HL-60/S4 treated with phorbol 12-myristate 13-acetate at 8.2 ng/mL for 4 days and 3 days (cell line): Measurements from ENCODE around the gene C19orf12.
"Not testable (repeated sequence)": the region's sequence is repeated elsewhere in the genome, so short reads cannot be mapped to it uniquely, and the experiment has no call there.

ENCODE experiments used
- in situ Hi-C: fragments of 300-500 bp; cut with MboI; formaldehyde crosslinking; loops from 2 replicates; pipeline ENCODE4 v1.15.0; 2022; ENCODE audit warnings: low sequenced_read_pairs

The C19orf12 gene

DNA sequence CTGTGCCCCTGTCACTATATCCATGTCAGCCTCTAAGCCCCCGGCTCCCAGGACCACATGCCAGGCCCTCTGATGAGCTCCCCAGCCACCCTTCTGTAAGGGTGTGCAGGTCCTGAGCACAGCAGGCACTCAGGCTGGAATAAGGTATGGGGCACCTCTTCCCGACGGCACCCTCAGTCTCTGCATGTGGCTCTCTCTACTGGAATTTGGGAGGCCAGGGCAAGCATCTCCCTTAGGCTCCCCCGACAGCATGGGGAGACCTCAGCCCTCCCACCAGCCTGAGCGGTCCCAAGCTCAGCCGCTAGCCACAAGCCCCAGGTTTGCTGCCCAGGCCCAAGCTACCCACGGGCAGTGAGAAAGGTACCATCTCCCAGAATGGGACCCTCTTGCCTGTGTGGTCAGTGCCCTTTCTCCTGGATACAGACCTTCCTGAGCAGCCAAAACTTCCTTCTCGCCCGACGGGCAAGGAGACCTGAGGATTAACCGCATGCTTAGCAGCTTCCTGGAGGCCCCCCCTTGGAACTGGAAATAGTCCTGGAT, 22.5 kb upstream of the C19orf12 start:
- in situ Hi-C loops: no loop called here

DNA sequence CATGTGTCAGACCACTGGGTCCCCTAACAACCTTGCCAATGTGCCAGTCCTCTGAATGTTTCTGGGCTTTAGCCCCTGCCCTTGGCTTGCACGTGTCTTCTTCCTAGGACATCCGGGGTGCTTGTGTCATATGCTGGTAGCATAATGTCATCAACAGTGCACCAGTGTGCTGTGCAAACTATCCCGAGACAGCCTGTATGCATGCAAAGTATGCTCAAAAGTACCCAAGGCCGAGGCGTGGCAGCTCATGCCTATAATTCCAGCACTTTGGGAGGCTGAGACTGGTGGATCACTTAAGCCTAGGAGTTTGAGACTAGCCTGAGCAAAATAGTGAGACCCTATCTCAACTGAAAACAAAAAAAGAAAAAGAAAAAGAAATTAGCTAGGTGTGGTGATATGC, 20.8 kb upstream of the C19orf12 start:
- in situ Hi-C loops: no loop called here

DNA sequence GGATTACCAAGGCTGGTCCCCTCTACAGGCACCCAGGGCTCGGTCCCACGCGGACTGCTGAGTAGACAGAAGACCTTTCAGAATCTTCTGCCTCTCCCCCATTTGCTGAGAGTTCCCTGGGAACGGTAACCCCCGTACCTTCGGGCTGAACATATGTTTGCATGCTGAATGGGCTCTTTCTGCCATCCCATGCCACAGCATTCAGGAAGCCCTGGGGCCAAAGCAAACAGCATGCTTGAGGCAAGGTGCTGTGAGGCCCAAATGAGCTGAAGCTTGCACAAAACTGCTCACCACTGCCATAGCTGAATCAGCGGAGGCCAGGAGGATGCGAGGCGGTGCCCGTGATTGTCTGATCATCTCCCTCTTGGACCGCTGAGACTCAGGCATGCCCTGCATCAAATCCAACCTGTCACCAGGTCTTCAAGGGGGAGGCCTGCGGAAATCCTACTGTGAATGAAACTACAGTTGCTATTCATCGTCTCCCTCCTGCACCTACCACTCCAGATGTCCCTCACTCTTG, 16.3 kb upstream of the C19orf12 start:
- in situ Hi-C loops: no loop called here

DNA sequence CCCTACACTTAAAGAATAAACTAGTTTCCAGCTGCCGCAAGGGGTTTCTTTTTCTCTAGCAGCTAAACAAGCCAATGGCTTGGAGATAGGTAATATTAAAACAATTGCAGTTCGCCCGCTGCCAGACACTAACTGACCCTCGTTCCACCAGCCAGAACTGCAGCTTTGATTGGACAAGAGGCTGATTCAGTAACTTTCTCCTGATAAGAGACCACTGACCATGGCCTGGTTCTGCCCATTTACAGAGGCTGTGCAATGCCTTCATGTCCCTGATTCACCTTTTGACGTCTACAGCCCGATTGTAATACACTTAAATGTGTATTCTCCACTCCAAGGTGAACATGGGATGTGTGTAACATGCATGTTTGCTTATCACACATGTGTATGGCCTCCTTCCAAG, 12.8 kb upstream of the C19orf12 start:
- in situ Hi-C loops: no loop called here

DNA sequence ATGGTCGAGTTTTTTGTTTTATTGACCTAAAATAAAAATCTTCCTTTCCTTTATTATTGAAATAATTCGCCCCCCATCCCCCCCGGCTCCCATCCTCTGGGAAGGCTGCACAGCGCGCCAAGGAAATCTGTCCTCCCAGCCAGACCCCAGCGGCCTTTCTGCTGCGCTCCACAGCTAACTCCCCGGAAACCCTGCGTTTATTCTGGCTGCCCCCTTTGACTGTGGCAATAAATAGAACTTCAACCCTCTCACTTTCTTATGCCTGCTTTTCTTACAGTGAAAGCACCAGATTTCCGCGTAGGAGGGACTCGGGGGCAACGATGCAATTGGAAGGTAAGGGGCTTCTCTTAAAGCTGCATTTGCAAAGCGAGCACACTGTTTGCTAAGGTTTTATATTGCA, 9.7 kb upstream of the C19orf12 start:
- in situ Hi-C loops: no loop called here

DNA sequence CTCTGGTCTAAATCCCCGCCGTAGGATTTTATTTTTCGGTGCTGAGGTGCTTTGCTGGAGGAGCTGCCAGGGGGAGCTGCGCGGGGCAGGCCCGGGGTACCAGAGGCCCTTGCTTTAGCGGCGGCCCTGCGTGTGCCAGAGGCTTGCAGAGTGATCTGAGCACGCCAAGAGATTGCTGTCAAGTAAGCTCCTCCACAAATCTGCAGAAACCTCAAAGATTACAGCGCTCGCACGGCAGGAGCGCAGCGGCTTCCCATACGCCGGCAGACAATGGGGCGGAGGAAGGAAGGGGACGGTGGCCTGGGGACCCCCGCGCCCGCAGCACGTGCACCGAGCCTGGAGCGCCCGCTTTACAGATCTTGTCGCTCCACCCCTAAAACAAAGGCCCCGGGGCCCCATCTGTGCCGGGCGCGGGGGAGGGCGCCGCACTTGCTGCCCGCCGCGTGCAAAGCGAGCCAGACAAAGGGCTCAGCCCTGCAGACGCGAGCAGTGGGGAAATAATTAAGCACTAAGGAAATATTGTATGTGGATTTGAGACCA, 9.1 kb upstream of the C19orf12 start:
- in situ Hi-C loops: no loop called here

DNA sequence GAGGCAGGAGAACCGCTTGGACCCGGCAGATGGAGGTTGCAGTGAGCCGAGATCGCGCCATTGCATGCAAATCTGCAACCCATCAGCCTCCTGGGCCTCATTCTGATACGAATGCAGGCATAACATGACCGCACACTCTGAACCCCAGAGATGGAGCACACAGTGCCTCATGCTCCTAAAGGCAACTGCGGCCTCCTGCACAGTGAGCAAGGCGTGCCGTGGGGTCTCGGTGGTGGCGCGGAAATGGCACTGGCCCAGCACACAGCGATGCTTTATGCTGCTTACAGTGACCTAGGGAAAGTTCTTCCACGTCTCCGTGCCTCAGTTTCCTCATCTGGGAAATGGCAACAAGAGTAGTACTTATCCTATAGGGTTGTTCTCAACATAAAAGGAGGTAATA, 2.0 kb upstream of the C19orf12 start:
- in situ Hi-C loops: no loop called here

DNA sequence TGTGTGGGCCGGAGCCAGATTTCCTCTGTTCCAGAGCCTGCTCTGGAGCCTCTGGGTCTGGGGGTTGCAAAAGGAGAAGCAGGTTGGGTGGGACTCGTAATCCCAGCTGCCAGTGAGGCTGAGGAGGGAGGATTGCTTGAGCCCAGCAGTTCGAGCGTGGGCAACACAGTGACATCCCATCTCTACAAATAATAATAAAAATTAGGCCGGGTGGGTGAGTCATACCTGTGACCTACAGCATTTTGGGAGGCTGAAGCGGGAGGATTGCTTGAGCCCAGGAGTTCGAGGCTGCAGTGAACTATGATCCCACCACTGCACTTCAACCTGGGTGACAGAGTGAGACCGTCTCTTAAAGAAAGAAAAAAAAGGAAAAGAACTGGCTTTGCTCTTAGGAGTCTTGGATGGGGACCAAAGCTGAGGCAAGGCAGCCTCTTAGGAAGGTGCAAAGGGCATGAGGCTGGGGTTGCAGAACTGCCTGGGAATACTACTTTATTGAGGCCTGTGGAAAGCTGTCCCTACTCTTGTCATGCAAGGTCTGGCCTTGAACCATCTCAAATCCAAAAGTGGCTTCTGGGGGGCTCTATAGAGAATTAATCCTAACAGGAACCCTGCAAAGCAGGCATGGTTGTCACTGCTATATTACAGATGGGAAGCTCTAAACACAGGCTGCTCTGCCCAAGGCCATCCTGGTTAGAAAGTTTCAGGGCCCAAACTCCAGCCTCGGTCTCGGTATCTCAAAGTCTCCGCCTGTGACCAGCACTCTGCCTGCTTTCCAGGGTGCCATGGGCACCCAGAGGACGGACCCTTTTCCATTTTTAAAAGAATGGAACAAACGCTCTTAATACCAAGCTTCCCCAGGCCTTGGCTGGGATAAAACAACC, 880 bp upstream of the C19orf12 start:
- in situ Hi-C loops: no loop called here

DNA sequence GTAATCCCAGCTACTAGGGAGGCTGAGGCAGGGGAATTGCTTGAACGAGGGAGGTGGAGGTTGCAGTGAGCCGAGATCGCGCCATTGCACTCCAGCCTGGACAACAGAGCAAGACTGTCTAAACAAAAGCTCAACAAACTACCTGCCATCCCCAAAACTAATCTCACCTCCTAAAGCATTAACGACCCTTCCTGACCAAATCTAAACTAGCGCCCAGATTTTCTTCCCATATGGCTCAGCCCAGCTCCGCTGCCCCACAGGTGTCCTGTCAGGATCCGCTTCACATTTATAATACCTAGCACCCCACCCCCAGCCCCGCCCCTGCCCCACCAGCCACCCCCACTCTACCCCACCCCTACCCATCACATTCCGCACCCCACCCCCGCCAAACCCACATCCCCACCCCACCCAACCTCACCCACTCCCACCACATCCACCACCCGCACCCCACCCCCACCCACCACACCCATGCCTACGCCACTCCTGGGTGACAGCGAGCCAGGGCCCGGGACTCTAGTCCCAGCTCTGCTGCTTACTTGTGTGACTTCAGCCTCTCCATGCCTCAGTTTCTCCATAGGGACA, 599 bp downstream of the C19orf12 start:
- in situ Hi-C loops: no loop called here

DNA sequence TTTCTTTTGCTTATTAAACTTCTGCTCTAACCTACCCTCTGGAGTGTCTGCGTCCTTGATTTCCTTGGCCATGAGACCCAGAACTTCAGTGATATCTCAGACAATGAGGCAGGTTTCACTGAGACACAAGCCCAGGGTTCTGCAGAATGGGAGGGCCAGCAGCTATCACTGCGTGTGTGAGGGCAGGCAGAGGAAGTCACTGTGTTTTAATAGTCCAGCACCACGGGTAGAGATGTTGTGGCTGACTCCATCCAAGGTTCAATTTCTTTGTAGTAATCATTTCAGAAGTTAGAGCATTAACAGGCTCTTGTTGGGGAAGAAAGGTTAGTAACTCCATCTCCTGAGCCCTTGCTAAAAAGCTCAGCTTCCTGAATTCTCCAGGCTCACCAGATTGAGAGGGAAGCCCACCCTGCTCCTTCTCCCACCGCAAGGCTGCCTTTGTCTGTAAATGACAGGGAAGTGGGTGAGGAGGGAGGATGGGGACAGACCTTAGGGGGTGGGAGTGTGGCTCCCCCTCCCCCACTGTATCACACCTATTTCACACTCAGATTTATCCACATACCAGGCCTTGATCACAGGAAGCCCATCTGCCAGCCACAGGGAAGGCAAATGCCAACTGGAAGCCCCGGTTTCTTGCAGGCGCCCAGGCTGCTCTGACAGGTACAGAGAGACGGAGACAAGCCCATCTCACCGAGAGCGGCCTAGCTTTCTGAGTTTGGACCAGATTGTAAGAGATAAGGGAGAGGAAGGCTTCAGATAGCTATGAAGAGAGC, 2.1 kb downstream of the C19orf12 start:
- in situ Hi-C loops: no loop called here

DNA sequence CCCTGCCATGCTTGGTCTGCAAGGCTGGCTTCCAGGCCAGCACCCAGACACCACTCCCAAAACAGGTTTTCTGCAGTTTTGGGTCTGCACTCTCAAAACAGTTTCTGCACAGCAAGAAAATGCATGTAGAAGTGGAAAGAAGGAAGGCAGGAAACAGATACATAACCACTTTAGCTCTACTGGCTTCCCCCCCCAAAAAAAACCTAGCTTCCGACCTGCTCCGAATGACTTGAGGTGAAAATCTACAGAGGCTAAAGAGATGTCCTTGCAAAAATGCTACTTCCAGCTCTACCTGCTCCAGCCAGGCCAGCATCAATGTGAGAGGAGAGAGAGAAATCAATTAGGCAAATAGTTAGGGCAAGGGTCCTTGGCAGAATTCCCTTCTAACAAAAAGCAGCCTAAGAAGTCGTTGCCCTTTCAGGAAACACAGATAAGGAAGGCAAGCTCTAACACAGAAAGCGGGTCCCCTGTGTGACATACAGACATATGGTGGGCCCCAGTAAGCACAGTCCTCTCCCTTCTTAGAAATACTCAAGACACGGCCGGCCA, 3.4 kb downstream of the C19orf12 start:
- in situ Hi-C loops: no loop called here

DNA sequence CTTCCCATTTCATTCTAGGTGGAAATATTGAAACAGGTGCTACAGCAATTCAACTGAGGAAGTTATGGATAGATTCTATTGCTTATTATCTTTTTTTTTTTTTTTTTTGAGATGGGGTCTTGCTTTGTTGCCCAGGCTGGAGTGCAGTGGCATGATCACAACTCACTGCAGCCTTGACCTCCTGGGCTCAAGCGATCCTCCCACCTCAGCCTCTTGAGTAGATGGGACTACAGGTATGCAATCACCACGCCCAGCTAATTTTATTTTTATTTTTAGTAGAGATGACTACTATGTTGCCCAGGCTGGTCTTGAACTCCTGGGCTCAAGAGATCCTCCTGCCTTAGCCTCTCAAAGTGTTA, 5.6 kb downstream of the C19orf12 start:
- in situ Hi-C loops: not testable (repeated sequence)

DNA sequence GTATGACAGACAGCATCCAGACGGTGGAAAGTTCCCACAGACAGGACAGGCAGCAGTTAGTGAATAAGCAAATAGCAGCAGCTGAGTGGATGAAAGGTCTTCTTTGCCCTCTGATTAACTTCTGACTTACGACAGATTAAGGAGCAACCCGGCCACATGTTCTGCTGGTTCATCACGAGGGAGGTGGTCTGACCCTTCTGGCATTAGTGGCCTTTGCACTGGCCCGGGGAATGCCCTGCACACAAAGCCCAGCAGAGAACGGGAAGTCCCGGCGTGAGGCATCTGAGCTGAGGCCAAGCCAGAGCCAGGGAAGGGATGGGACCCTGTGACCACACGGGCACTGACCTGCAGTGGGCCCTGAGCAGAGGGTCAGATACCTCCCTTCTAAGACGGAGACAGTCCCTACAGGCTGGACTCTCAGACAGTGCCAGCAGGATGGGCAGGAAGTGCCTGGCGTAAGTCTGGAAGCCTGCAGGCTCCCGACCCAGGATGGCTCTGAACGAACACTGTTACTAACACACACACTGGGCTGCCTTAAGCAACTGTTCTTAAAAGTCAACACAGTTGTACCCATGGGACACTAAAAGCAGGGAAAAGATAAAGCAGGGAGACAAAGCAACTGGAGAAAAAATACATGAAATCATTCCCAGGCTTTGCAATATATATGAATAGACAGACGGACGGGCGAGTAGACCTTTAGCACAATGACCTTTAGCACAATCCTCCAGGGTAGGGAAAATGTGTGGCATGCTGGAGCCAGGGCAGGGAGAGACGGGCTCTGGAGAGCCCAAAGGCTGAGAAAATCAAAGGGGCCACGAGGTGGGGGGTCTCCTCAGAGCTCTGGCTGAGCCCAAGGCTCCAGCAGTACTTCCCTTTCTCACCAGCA, 6.3 kb downstream of the C19orf12 start:
- in situ Hi-C loops: no loop called here

DNA sequence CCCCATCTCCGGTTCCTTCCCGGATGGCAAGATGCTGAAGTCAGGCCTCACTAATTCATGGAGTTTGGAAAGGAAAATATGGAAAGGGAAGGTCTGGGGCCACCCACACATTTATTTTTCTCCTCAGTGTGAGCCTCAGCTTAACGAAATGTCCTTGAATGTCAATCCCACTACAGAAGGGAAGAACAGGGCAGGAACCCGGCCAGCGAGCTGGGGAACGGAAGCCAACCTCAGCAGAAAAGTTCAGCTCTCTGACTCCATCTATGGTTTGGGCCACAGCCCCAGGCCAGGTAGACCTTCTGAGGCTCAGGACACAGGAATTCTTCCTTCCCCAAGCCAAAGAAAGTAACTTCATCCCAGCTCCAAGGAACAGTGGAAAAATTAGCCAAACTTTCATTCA, 8.4 kb downstream of the C19orf12 start:
- in situ Hi-C loops: no loop called here

DNA sequence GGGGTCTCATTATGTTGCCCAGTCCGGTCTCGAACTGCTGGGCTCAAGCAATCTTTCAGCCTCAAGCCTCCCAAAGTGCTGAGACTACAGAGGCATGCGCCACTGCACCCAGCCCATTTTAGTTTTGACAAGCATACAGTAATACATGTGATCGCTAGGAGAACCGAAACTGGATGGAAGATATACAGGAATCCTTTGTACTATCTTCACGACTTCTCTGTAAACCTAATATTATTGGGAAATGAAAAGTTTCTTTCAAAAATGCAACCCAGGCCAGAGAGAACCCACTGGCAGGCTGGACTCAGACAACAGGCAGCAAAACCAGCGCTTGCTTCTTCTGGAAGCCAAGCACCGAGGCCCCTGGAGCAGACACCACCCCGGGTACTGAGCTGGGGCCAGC, 9.4 kb downstream of the C19orf12 start:
- in situ Hi-C loops: no loop called here

DNA sequence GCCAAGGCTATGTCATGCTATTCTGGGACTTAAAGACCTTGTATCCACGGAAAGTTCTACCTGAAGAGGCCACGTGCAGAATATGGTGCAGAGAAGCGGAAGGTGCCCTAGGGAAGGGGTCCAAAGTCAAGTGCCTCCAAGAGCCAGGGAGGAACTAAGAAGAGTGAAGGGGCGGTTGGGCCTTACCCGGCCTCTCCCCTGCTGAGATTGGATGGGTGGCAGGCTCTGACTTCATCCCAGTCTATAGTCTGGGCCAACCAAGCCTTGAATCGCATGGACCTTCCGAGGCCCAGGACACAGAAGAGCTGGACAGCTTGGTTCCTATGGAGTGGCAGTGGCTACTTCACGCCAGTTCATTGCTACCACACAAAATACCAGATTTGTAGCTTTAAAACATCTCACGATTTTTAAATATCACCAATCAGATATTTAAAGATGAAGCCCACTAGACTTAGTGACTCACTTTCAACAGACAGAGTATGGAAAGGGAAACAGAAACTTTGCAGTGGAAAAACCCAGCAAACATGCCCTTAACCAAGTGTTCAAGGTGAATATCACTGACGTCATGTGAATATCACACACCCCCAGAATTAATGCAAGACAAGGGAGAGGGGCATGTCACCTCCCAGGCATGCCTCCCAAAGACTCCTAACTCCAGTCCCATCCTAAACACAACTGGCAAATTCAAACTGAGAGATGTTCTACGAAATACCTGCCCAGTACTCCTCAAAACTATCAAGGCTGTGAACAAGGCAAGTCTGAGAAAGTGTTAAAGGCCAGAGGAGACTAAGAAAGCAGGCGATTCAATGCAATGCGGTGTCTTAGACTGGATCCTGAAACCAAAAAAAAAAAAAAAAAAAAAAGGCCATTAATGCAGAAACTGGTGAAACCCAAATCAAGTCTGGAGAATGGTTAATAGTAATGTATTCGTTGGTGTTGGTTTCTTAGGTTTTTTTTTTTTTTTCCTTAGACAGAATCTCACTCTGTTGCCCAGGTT, 10.2 kb downstream of the C19orf12 start:
- in situ Hi-C loops: no loop called here

DNA sequence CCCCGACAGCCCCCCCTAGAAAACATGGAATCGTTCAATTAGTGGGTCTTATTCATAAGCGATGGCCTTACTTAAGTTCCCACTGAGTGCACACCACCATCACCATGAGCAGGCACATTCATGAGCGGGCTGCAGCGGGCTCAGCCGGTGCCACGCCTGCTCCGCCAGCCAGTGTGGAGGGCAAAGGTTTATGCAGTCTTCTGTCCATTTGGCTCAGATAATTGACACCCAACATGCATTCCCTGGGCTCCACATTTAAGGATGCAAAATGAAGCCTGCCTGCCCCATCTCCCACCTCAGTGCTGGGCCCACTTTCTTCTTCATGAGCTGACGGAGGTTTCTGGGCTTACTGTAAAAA, 12.1 kb downstream of the C19orf12 start:
- in situ Hi-C loops: no loop called here

DNA sequence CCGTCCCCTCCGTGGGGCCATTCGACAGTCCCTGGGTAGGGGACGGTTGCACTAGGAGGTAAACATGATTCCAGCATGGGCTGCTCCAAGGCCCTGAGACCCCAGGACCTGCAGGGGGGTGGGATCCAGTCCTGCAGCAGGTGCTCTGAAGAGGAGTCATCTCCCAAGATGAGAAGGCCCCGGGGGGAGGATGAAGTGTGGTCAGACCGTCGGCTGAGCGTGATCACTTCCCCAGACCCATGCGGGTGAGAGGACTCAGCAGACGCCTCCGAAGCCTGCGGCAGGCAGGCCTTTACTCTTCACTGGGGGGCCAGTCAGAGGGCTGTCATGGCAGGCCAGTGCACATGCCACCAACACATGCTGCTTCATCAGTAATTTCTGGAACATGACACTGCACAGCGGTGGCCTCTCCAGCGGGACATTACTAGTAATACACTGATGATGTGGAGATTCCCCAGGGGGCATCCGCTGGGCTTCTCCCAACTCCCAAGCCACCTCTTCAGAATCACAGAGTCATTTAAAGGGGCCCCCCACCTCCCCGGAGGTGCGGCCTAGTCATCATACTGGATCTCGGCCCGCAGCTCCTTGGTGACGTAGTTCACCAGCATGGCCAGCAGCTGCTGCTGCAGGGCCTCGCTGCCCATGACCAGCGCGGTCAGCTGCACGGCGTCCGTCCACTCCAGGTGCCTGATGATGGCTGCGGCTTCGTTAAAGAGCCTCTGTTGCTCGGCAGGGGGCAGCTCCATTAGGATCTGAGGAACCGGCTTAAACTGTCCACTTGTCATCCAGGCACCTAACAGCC, 12.7 kb downstream of the C19orf12 start:
- in situ Hi-C loops: no loop called here
